Measurements from ENCODE around the gene LMNA.

LMNA gene

GRCh38 chr1:156144742-156145141 lies 30.2 kb downstream of the LMNA start:
- DNase-seq = no peak

GRCh38 chr1:156145650-156146019 lies 31.1 kb downstream of the LMNA start:
- DNase-seq = no peak

- peak; percentile 44 for DNase-seq
These were observed 31.7 kb downstream of the LMNA start for GRCh38 chr1:156146020-156146768.

GRCh38 chr1:156146769-156147405 lies 32.4 kb downstream of the LMNA start:
- DNase-seq = no peak

- no peak for DNase-seq
These were observed 33.7 kb downstream of the LMNA start for GRCh38 chr1:156148216-156148615.

- DNase-seq = no peak
These were observed 35.1 kb downstream of the LMNA start for GRCh38 chr1:156149374-156150332.

GRCh38 chr1:156150333-156151011 lies 36.0 kb downstream of the LMNA start:
- no peak for DNase-seq

GRCh38 chr1:156151093-156151688 lies 36.7 kb downstream of the LMNA start:
- DNase-seq = no peak

- no peak for DNase-seq
These were observed 38.1 kb downstream of the LMNA start for GRCh38 chr1:156152628-156153027.

- no peak for DNase-seq
These were observed 38.9 kb downstream of the LMNA start, which contains the start of gene SEMA4A for GRCh38 chr1:156153362-156153761. SEMA4A (plus strand) TSS chr1:156153585; CDS start chr1:156154579, 994 bp downstream.

- DNase-seq = no peak
These were observed 39.8 kb downstream of the LMNA start for GRCh38 chr1:156154317-156154749.

GRCh38 chr1:156155756-156156510 lies 41.4 kb downstream of the LMNA start:
- no peak for DNase-seq

- no peak for DNase-seq
These were observed 43.0 kb downstream of the LMNA start for GRCh38 chr1:156157506-156157905.

GRCh38 chr1:156157966-156158365 lies 43.5 kb downstream of the LMNA start:
- DNase-seq = no peak

GRCh38 chr1:156160000-156160742 lies 45.7 kb downstream of the LMNA start:
- no peak for DNase-seq

GRCh38 chr1:156160743-156161171 lies 46.2 kb downstream of the LMNA start:
- peak; percentile 75 for DNase-seq

- DNase-seq = no peak
These were observed 48.0 kb downstream of the LMNA start for GRCh38 chr1:156162430-156163037.

- no peak for DNase-seq
These were observed 49.2 kb downstream of the LMNA start for GRCh38 chr1:156163712-156164111.

- DNase-seq = no peak
These were observed 49.8 kb downstream of the LMNA start for GRCh38 chr1:156164125-156164831.

- no peak for DNase-seq
These were observed 50.6 kb downstream of the LMNA start for GRCh38 chr1:156165083-156165482.

Data from activated naive CD4-positive, alpha-beta T cell treated with Interleukin-2 at 50 U/mL for 16 hours (primary cell).